IPS-18a (cell line): ENCODE measurements around the gene CDH23.

Experiments used
- H3K27ac ChIP-seq: one replicate; pipeline ENCODE4 v1.5.1; 2013; ENCODE audit warnings: low read length
- H3K27me3 ChIP-seq: one replicate; pipeline ENCODE4 v1.6.1; 2013; ENCODE audit warnings: mild to moderate bottlenecking, low read length; ENCODE audit not compliant: control insufficient read depth, insufficient read depth
- H3K36me3 ChIP-seq: one replicate; pipeline ENCODE4 v1.6.1; 2013; ENCODE audit warnings: low read depth, low read length; ENCODE audit not compliant: control insufficient read depth
- H3K4me1 ChIP-seq: one replicate; pipeline ENCODE4 v1.6.1; 2013; ENCODE audit warnings: low read depth, low read length; ENCODE audit not compliant: control insufficient read depth
- H3K4me3 ChIP-seq: one replicate; pipeline ENCODE4 v1.5.1; 2013; ENCODE audit warnings: low read length
- H3K9ac ChIP-seq: one replicate; pipeline ENCODE4 v1.6.1; 2013; ENCODE audit warnings: mild to moderate bottlenecking, low read length, moderate library complexity
- H3K9me3 ChIP-seq: one replicate; pipeline ENCODE4 v1.6.1; 2013; ENCODE audit warnings: low read depth, low read length; ENCODE audit not compliant: control insufficient read depth

The CDH23 gene

DNA sequence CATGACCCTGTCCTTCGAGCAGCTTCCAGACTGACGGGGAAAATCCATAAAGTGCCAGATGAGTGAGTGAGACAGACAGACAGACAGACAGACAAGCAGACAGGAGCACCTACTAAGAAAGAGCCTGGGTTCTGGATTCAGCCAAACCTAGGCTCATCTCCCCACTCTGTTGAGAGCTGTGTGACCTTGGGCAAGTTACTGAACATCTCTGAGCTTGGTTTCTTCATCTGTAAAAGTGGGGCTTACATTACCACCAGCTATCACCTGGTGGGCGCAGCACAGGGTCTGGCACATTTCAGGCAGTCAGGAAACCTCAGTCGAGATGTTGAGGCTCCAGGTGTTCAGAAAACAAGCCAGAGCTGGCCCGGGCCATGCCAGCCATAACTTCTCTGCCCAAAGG, 285.3 kb downstream of the CDH23 start:
- H3K9me3 ChIP-seq, result no peaks in the 10 kb centered on the region

DNA sequence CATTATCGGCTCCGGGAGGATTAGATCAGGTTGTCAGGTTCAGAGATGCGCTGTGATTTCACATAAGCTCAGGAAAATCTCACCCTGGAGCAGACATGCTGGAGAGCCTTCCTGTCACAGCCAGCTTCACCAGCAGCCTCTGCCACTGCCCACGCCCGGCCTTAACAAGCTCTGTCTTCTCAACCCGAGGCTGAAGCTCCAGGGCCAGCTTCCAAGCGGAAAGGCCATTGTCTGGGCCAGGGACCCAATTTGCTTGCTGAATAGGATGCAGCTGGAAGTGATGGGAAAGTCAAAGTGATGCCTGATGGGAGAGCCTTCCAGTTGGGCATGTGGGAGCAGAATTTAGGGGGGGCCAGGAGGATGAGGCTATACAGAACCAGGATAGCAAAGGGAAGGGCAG, 286.6 kb downstream of the CDH23 start:
- Histone ChIP-seq H3K4me1 (peaks cover 16% of the 10 kb centered on the region), H3K9me3 (no peaks in the 10 kb centered on the region), H3K4me3 (no peak overlapping the region), H3K36me3 (no peaks in the 10 kb centered on the region), H3K27ac (no peak overlapping the region), H3K27me3 (no peaks in the 10 kb centered on the region), H3K9ac (no peak overlapping the region)

More for the DNA sequence above, 285.3 kb downstream of the CDH23 start:
- H3K27me3 ChIP-seq, result no peaks in the 10 kb centered on the region
- peaks cover 16% of the 10 kb centered on the region for H3K4me1 ChIP-seq
- H3K36me3 ChIP-seq, result no peaks in the 10 kb centered on the region
- no peak overlapping the region for H3K4me3 ChIP-seq
- H3K9ac ChIP-seq, result no peak overlapping the region
- H3K27ac ChIP-seq, result no peak overlapping the region

GRCh38 chr10:71684356-71685173, 287.8 kb downstream of the CDH23 start:
- no peaks in the 10 kb centered on the region for H3K27me3 ChIP-seq
- no peak overlapping the region for H3K9ac ChIP-seq
- H3K4me1 ChIP-seq, result peaks cover 16% of the 10 kb centered on the region
- no peaks in the 10 kb centered on the region for H3K36me3 ChIP-seq
- no peaks in the 10 kb centered on the region for H3K9me3 ChIP-seq
- no peak overlapping the region for H3K4me3 ChIP-seq
- H3K27ac ChIP-seq, result no peak overlapping the region

DNA sequence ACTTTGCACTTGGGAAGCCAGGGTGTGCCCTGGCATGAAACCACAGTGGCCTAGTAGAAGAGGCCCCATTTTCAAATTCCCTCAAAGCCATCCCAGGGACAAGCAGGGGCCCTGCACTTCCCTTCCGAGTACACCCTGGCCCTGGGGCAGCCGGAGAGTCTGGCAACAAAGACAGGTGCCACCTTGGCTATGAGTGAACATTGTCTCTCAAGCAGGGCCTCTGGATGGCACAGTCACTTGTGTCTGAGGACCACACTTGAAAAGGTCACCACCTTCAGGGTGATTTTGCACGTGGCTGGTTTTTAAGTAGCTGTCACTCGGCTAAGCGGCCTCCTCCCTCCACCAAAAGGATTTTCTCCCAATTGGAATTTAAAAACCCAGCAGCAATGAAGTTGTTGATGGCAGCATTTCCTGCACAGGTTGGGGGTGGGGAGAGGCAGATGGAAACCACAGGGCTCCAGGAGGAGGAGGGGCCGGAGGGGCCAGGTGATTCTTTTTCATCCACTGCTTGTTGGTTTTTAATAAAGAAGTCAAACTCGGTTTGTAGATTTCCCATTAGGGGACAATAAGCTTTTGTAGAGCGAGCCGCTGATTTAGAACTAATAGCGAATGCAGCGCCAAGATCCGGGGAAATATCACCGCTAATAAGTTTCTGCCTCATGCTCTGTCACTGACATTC, 289.0 kb downstream of the CDH23 start:
- H3K4me3 ChIP-seq, result no peak overlapping the region
- no peak overlapping the region for H3K27ac ChIP-seq
- no peak overlapping the region for H3K9ac ChIP-seq
- H3K4me1 ChIP-seq, result peaks cover 16% of the 10 kb centered on the region
- no peaks in the 10 kb centered on the region for H3K27me3 ChIP-seq
- no peaks in the 10 kb centered on the region for H3K36me3 ChIP-seq
- no peaks in the 10 kb centered on the region for H3K9me3 ChIP-seq

- Histone ChIP-seq H3K27me3 (no peaks in the 10 kb centered on the region), H3K27ac (no peak overlapping the region), H3K36me3 (no peaks in the 10 kb centered on the region), H3K4me3 (no peak overlapping the region), H3K4me1 (peaks cover 16% of the 10 kb centered on the region), H3K9ac (no peak overlapping the region), H3K9me3 (no peaks in the 10 kb centered on the region)
Observed at GRCh38 chr10:71687077-71687476, 290.4 kb downstream of the CDH23 start.

DNA sequence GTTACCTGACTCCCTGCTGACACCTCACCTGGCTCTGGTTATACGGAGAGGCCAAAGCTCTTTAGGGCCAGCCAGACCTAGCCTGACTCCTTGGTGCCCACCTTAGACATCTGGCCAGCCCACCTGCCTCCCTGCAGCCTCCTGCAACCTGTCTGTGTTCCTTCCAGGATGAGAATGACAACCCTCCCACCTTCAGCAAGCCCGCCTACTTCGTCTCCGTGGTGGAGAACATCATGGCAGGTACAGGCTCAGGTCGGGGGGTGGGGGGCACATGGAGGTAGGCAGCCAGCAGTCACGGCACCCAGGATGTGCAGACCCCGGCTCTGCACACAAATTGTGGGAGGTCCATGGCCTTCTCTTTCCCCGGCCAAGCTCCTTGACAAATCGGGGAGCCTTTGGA, 290.8 kb downstream of the CDH23 start:
- Histone ChIP-seq H3K4me3 (no peak overlapping the region), H3K9ac (no peak overlapping the region), H3K27ac (no peak overlapping the region), H3K27me3 (no peaks in the 10 kb centered on the region), H3K4me1 (peaks cover 16% of the 10 kb centered on the region), H3K9me3 (no peaks in the 10 kb centered on the region), H3K36me3 (no peaks in the 10 kb centered on the region)

DNA sequence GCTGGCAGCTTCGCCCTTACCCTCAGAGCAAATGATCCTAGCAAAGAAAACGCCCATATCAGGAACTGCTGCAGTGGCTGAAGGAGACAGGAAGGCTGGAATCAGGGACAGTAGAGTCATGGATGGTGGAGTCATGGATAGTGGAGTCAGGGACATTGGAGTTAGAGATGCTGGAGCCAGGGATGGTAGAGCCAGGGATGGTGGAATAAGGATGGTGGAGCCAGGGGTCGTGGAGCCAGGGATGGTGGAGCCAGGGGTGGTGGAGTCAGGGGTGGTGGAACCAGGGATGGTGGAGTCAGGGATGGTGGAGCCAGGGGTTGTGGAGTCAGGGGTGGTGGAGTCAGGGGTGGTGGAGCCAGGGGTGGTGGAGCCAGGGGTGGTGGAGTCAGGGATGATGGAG, 291.5 kb downstream of the CDH23 start:
- Histone ChIP-seq H3K9me3 (no peaks in the 10 kb centered on the region), H3K36me3 (no peaks in the 10 kb centered on the region), H3K27me3 (no peaks in the 10 kb centered on the region), H3K9ac (no peak overlapping the region), H3K4me3 (no peak overlapping the region), H3K4me1 (peaks cover 16% of the 10 kb centered on the region), H3K27ac (no peak overlapping the region)

DNA sequence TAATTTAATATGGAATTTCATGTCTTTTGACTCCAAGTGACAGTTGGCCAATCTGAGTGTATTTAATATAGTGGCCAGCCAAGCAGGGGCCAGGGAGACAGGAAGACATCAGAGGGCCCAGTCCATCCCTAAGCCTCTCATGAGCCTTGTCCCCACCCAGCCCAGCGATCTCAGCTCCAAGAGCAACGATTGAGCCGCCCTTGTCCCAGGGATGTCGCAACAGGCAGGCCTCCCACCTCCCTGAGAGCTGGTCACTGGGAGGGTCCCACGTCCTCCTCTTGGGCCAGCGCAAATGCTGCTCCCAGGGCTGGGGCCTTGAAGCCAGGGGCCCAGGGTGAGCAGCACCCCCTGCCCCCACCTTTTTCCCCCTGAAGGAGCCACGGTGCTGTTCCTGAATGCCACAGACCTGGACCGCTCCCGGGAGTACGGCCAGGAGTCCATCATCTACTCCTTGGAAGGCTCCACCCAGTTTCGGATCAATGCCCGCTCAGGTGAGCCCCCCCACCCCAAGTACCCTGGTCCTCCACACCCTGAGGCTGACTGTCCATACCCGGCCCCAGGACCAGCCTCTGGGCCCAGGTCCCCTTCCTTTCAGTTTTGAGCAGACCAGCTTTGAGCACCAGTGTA, 293.5 kb downstream of the CDH23 start:
- Histone ChIP-seq H3K36me3 (no peaks in the 10 kb centered on the region), H3K4me1 (peaks cover 15% of the 10 kb centered on the region), H3K27me3 (no peaks in the 10 kb centered on the region)

DNA sequence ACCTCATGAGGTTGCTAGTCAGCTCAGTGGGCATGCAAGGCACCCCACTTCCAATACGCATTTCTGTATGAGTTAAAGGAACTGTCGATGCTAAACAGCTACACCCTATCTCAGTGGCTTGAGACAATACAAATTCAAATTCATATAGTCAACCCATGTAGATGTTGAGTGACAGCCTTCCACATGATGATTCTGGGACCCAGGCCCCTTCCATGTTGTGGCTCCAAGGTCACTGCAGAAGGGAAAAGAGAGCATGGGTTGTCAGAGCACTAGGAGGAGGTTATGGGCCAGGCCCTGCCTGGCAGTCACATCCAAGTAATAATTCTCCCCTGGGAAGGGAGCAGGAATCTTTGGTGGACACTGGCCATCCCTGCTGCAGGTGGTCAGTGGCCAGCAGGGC, 294.7 kb downstream of the CDH23 start:
- Histone ChIP-seq H3K9me3 (no peaks in the 10 kb centered on the region), H3K36me3 (no peaks in the 10 kb centered on the region), H3K27ac (no peak overlapping the region)

More for the DNA sequence above, 293.5 kb downstream of the CDH23 start:
- no peaks in the 10 kb centered on the region for H3K9me3 ChIP-seq
- no peak overlapping the region for H3K9ac ChIP-seq
- H3K27ac ChIP-seq, result no peak overlapping the region
- no peak overlapping the region for H3K4me3 ChIP-seq

DNA sequence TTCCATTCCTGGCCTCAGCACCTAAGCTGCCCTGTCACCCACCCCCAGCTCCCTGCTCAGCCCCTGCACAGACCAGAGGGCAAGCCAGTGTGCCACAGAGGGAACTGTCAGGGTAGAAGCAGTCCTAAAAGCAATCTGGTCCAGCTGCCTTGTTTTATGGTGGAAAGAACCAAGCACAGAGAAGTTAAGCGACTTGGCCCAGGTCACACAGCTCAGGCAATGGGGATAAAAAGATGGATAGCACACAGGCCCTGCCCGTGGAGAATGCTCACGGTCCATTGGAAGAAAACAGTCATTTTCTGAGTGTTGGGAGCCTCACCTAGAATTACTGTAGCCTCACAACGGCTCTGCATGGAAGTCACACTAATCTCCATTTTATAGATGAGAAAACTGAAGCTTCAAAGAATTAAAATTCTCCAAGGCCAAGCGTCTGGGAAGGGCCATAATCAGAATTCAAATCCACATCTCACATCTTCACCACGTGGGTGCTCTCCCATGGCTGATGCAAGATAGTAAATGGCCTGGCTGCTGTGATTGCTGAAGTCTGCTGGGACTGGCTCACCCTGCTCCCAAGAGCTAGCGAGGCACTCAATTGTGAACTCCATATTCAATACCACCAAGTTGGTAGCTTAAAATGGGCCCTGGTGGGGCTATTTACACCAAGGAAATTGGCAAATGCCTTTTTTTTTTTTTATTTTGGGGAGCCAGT, 296.0 kb downstream of the CDH23 start:
- Histone ChIP-seq H3K9ac (no peak overlapping the region), H3K27ac (no peak overlapping the region), H3K9me3 (no peaks in the 10 kb centered on the region), H3K27me3 (no peaks in the 10 kb centered on the region), H3K36me3 (no peaks in the 10 kb centered on the region), H3K4me1 (no peaks in the 10 kb centered on the region), H3K4me3 (no peak overlapping the region)

More for the DNA sequence above, 294.7 kb downstream of the CDH23 start:
- H3K9ac ChIP-seq, result no peak overlapping the region
- H3K27me3 ChIP-seq, result no peaks in the 10 kb centered on the region
- no peak overlapping the region for H3K4me3 ChIP-seq
- H3K4me1 ChIP-seq, result peaks cover 3% of the 10 kb centered on the region

DNA sequence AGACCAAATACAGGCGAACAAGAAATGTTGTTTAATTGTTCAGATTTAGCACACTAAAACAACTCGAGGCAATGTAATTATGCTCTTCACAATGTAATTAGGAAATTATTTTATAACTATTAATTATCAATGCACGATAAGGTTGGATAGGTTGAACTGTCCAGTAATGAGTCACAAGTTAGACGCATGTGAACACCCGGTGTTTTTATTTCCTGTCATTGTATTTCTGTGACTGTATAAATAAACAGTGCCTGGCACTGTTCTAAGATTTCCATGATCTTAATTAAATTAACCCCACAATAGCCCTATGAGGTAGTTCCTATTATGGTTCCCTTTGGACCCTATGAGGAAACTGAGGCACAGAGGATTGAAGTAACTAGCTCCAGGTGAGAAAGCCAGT, 296.7 kb downstream of the CDH23 start:
- Histone ChIP-seq H3K36me3 (no peaks in the 10 kb centered on the region), H3K4me3 (no peak overlapping the region), H3K27ac (no peak overlapping the region), H3K9ac (no peak overlapping the region), H3K27me3 (no peaks in the 10 kb centered on the region), H3K9me3 (no peaks in the 10 kb centered on the region), H3K4me1 (no peaks in the 10 kb centered on the region)
